Natural killer cell (primary cell): ENCODE measurements around the gene PDE11A. TPM values are rescaled to one million over a fixed set of nuclear protein-coding genes. Genes with fewer than 3 reads are reported as not detected.
"Not testable (repeated sequence)": the region's sequence is repeated elsewhere in the genome, so short reads cannot be mapped to it uniquely, and the experiment has no call there.

ENCODE experiments used
- ATAC-seq, 3 donors: fragments of 150-1000 bp in 2 of 3; fragments of 200-7000 bp in 1 of 3; cut with Tn5 transposase; 1 replicate in 1 of 3; 2 replicates in 2 of 3; pipeline ENCODE4 v1.10.0; 2021; ENCODE audit warnings: mild to moderate bottlenecking in 2 of 3, moderate library complexity in 2 of 3
- DNase-seq, 2 donors: peaks; one replicate each; pipeline versions ENCODE4 v3.0.0 to v3.0.0-alpha.2; 2013 to 2021; ENCODE audit warnings: mixed read lengths in 1 of 2
- H3K27ac ChIP-seq: one replicate; pipeline ENCODE4 v1.5.1; 2013; ENCODE audit warnings: mild to moderate bottlenecking, low read length
- H3K27me3 ChIP-seq: one replicate; pipeline ENCODE4 v1.6.1; 2013; ENCODE audit warnings: low read length; ENCODE audit not compliant: control insufficient read depth, insufficient read depth
- H3K36me3 ChIP-seq: one replicate; pipeline ENCODE4 v1.6.1; 2013; ENCODE audit warnings: low read length; ENCODE audit not compliant: control insufficient read depth, insufficient read depth
- H3K4me1 ChIP-seq: one replicate; pipeline ENCODE4 v1.6.1; 2013; ENCODE audit warnings: low read length; ENCODE audit not compliant: control insufficient read depth, insufficient read depth
- H3K4me3 ChIP-seq: one replicate; pipeline ENCODE4 v1.5.1; 2013; ENCODE audit warnings: low read length
- H3K9me3 ChIP-seq: one replicate; pipeline ENCODE4 v1.6.1; 2013; ENCODE audit warnings: low read length; ENCODE audit not compliant: control insufficient read depth, insufficient read depth
- H3K27ac Mint-ChIP-seq, 2 donors: one replicate each; pipeline ENCODE4 v1.8.0; 2022; ENCODE audit warnings: mild to moderate bottlenecking in 2 of 2, mixed read lengths in 2 of 2, moderate library complexity in 1 of 2
- H3K27me3 Mint-ChIP-seq, 2 donors: one replicate each; pipeline ENCODE4 v1.8.0; 2022; ENCODE audit warnings: low read depth in 2 of 2, mixed read lengths in 2 of 2
- H3K36me3 Mint-ChIP-seq: one replicate; pipeline ENCODE4 v1.8.0; 2022; ENCODE audit warnings: mixed read lengths
- H3K4me1 Mint-ChIP-seq, 2 donors: one replicate each; pipeline ENCODE4 v1.8.0; 2022; ENCODE audit warnings: mixed read lengths in 2 of 2
- H3K4me3 Mint-ChIP-seq: one replicate; pipeline ENCODE4 v1.8.0; 2022; ENCODE audit warnings: mild to moderate bottlenecking, moderate library complexity, mixed read lengths
- H3K9me3 Mint-ChIP-seq, 2 donors: one replicate each; pipeline ENCODE4 v1.8.0; 2022; ENCODE audit warnings: mixed read lengths in 2 of 2
- WGBS: methylation state at CpG from one replicate; pipeline ENCODE4 v1.1.7; 2013; ENCODE audit warnings: missing lambda C conversion rate; ENCODE audit not compliant: insufficient coverage; 5-methylcytosine and 5-hydroxymethylcytosine counted together
- intact Hi-C: fragments of 100-400 bp; cut with micrococcal nuclease; formaldehyde crosslinking; loops from one replicate; pipeline ENCODE4 v1.14.2; 2022
- total RNA-seq, 4 donors: library from RNA; stranded (reverse); fragments of 120-200 nt in 1 of 4; gene quantifications; one replicate each; pipeline versions ENCODE4 v1.2.3 to v1.2.4, GENCODE V29; 2013 to 2022
- TF ChIP-seq, protein P1 (sequence below): fragments of 200-600 bp; IDR thresholded peaks from one replicate; pipeline ENCODE4 v1.8.0; 2022; ENCODE audit warnings: antibody characterized with exemption

PDE11A gene
- total RNA-seq, 3 donors from 2014 or later (not counting 1 experiment from before 2014, with no cell fraction given): not detected

DNA sequence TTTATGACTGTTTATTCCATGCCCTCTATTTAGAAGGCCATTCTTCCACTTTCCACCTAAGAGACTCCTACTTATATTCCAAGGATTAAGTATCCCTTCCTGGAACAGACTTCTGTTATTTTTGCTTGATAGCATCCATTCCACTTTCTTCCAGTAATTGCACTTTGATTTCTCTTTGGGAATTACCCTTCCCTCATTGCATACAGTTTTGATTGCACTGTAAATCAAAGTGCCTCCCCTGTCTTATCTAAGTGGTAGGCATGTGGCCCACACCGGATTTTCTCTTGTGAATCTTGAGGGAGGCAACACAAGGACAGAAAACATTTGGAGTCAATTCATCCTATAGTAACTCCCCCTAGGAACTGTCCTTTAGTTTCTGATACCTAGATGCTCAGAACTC is 120.4 kb downstream of the PDE11A start:
- no peak overlapping the region for H3K4me3 Mint-ChIP-seq
- H3K27ac Mint-ChIP-seq: no peak overlapping the region
- Histone ChIP-seq H3K9me3 (no peaks in the 10 kb centered on the region), H3K36me3 (no peaks in the 10 kb centered on the region), H3K27me3 (no peaks in the 10 kb centered on the region), H3K4me3 (no peak overlapping the region), H3K27ac (no peak overlapping the region), H3K4me1 (no peaks in the 10 kb centered on the region)
- WGBS: 87% methylated on average over 1 of the region's 1 CpG
- no peaks in the 10 kb centered on the region for H3K36me3 Mint-ChIP-seq
- peaks cover 0 to 2% of the 10 kb centered on the region in 2 donors for H3K27me3 Mint-ChIP-seq
- TF ChIP-seq, protein P1, sequence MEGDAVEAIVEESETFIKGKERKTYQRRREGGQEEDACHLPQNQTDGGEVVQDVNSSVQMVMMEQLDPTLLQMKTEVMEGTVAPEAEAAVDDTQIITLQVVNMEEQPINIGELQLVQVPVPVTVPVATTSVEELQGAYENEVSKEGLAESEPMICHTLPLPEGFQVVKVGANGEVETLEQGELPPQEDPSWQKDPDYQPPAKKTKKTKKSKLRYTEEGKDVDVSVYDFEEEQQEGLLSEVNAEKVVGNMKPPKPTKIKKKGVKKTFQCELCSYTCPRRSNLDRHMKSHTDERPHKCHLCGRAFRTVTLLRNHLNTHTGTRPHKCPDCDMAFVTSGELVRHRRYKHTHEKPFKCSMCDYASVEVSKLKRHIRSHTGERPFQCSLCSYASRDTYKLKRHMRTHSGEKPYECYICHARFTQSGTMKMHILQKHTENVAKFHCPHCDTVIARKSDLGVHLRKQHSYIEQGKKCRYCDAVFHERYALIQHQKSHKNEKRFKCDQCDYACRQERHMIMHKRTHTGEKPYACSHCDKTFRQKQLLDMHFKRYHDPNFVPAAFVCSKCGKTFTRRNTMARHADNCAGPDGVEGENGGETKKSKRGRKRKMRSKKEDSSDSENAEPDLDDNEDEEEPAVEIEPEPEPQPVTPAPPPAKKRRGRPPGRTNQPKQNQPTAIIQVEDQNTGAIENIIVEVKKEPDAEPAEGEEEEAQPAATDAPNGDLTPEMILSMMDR: no peak
- H3K4me1 Mint-ChIP-seq: no peaks in the 10 kb centered on the region
- DNase-seq: no peak
- no peaks in the 10 kb centered on the region for H3K9me3 Mint-ChIP-seq
- no peak for ATAC-seq
- intact Hi-C loops: no loop called here

GRCh38 chr2:177947598-177947997 is 125.0 kb downstream of the PDE11A start:
- DNase-seq, H3K9me3 Mint-ChIP-seq, intact Hi-C loops, H3K27ac ChIP-seq, H3K36me3 Mint-ChIP-seq, H3K4me3 Mint-ChIP-seq, H3K4me3 ChIP-seq, H3K9me3 ChIP-seq, H3K27me3 ChIP-seq, H3K4me1 ChIP-seq, H3K36me3 ChIP-seq, H3K27ac Mint-ChIP-seq, H3K27me3 Mint-ChIP-seq, H3K4me1 Mint-ChIP-seq, ATAC-seq: not testable (repeated sequence)
- WGBS: no CpG with 5 or more reads among the region's 3 CpGs

DNA sequence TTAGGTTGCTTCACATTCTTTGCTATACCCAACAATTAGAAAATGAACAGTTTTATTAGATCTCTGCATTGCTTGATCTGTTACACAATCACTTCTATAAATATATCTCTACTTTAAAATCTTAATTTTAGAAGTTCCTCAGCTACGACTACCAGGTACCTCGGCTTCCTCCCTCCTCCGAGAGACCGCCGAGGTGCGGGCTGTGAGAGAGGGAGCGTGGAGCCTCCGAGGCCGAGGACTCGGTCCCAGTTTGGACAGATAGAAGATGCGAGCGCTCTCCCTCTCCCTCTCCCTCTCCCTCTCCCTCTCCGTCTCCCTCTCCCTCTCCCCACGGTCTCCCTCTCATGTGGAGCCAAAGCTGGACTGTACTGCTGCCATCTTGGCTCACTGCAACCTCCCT is 128.0 kb downstream of the PDE11A start:
- H3K36me3 ChIP-seq, H3K36me3 Mint-ChIP-seq, H3K4me1 ChIP-seq, H3K4me3 ChIP-seq, DNase-seq, H3K27ac ChIP-seq, H3K4me1 Mint-ChIP-seq, ATAC-seq, intact Hi-C loops, H3K4me3 Mint-ChIP-seq, H3K9me3 ChIP-seq, H3K9me3 Mint-ChIP-seq, H3K27me3 Mint-ChIP-seq, H3K27me3 ChIP-seq, H3K27ac Mint-ChIP-seq: not testable (repeated sequence)
- 97% methylated on average over 6 of the region's 14 CpGs for WGBS

- TF ChIP-seq, protein P1: no peak
- H3K27me3 ChIP-seq: no peaks in the 10 kb centered on the region
- DNase-seq: no peak
- intact Hi-C loops: no loop called here
- H3K36me3 ChIP-seq: no peaks in the 10 kb centered on the region
- no peak overlapping the region for H3K4me3 Mint-ChIP-seq
- H3K4me1 Mint-ChIP-seq: no peaks in the 10 kb centered on the region
- no CpG with 5 or more reads among the region's 1 CpG for WGBS
- no peaks in the 10 kb centered on the region for H3K36me3 Mint-ChIP-seq
- H3K9me3 ChIP-seq: no peaks in the 10 kb centered on the region
- no peak overlapping the region for H3K27ac ChIP-seq
- no peak overlapping the region for H3K4me3 ChIP-seq
- no peaks in the 10 kb centered on the region for H3K27me3 Mint-ChIP-seq
- no peak for ATAC-seq
- no peak overlapping the region for H3K27ac Mint-ChIP-seq
- H3K9me3 Mint-ChIP-seq: peaks cover 0 to 2% of the 10 kb centered on the region in 2 donors
- H3K4me1 ChIP-seq: no peaks in the 10 kb centered on the region
These were observed 129.8 kb downstream of the PDE11A start for GRCh38 chr2:177942731-177943130.

- Histone ChIP-seq H3K9me3 (no peaks in the 10 kb centered on the region), H3K36me3 (no peaks in the 10 kb centered on the region), H3K4me1 (no peaks in the 10 kb centered on the region), H3K4me3 (no peak overlapping the region), H3K27me3 (no peaks in the 10 kb centered on the region), H3K27ac (no peak overlapping the region)
- H3K4me3 Mint-ChIP-seq: no peak overlapping the region
- DNase-seq (no peak), ATAC-seq (no peak)
- intact Hi-C loops: no loop called here
- WGBS: 95% methylated on average over 1 of the region's 2 CpGs
- H3K4me1 Mint-ChIP-seq: no peaks in the 10 kb centered on the region
- H3K27ac Mint-ChIP-seq: no peak overlapping the region
- H3K36me3 Mint-ChIP-seq: no peaks in the 10 kb centered on the region
- TF ChIP-seq, protein P1: no peak
- peaks cover 0 to 2% of the 10 kb centered on the region in 2 donors for H3K9me3 Mint-ChIP-seq
- no peaks in the 10 kb centered on the region for H3K27me3 Mint-ChIP-seq
These were observed 133.4 kb downstream of the PDE11A start for GRCh38 chr2:177939211-177939610.
